K562 (cell line): Measurements from ENCODE around the gene GRIK2. TPM values are rescaled to one million over a fixed set of nuclear protein-coding genes. Genes with fewer than 3 reads are reported as not detected.

Source experiments
- ATAC-seq: fragments of 200-7000 bp; cut with Tn5 transposase; 3 replicates; pipeline ENCODE4 v1.9.1; 2020; ENCODE audit warnings: moderate library complexity
- BruUV-seq: library from RNA; stranded (reverse); fragments of 400-500 nt; replicated peaks from 2 replicates; lab custom pipeline; 2021; lab: Mats Ljungman, UMichigan
- CTCF ChIA-PET: fragments of 300-600 bp; formaldehyde crosslinking; extraction: SDS; loops from one replicate; lab custom pipeline; 2021; ENCODE audit warnings: low intra/inter-chr PET ratio; lab: Yijun Ruan, JAX
- POLR2A ChIA-PET: fragments of 300-600, 350-650 bp; sonication (Branson Sonifier 250); formaldehyde crosslinking; extraction: SDS; loops from one replicate; lab custom pipeline; 2021; ENCODE audit warnings: antibody characterized with exemption, inconsistent platforms; lab: Yijun Ruan, JAX
- DNase-seq, 4 experiments: peaks; one replicate each; pipeline versions ENCODE4 v3.0.0 to v3.0.0-alpha.2; 2011 to 2018; ENCODE audit warnings: low spot score in 3 of 4, mixed read lengths in 3 of 4; ENCODE audit errors: extremely low read depth in 1 of 4
- FAIRE-seq: peaks from 2 replicates; lab custom pipeline; 2011; peaks lifted over from hg19 to GRCh38; lab: Jason Lieb, UNC
- H2AFZ ChIP-seq: 2 replicates; pipeline ENCODE4 v1.6.0; 2011; ENCODE audit warnings: low read depth, low read length, control low read depth, inconsistent platforms
- H3K27ac ChIP-seq: fragments of 200-600 bp; 3 replicates; pipeline ENCODE4 v1.8.0; 2011; ENCODE audit warnings: low read depth, mild to moderate bottlenecking, control low read depth, inconsistent platforms, low read length, moderate library complexity, mixed read lengths; ENCODE audit errors: extremely low read depth
- H3K27me3 ChIP-seq, 2 experiments: fragments of 300-600 bp in 1 of 2; 2 replicates in 1 of 2; 3 replicates in 1 of 2; pipeline versions ENCODE4 v1.6.0 to v1.8.0; 2011; ENCODE audit warnings: inconsistent platforms in 2 of 2, low read length in 2 of 2, mild to moderate bottlenecking in 1 of 2, mixed read lengths in 1 of 2, moderate library complexity in 1 of 2; ENCODE audit not compliant: control insufficient read depth in 2 of 2, insufficient read depth in 2 of 2
- H3K36me3 ChIP-seq: fragments of 300-600 bp; 3 replicates; pipeline ENCODE4 v1.8.0; 2011; ENCODE audit warnings: mild to moderate bottlenecking, low read length, inconsistent platforms; ENCODE audit not compliant: control insufficient read depth, insufficient read depth
- H3K4me1 ChIP-seq, 2 experiments: fragments of 200-600 bp in 1 of 2; replicated peaks in 1 of 2; 2 replicates in 1 of 2; 3 replicates in 1 of 2; pipeline versions ENCODE4 v1.5.1 to v1.8.0; 2011; ENCODE audit warnings: inconsistent platforms in 2 of 2, low read length in 2 of 2, mild to moderate bottlenecking in 1 of 2, mixed read lengths in 1 of 2, moderate library complexity in 1 of 2; ENCODE audit not compliant: control insufficient read depth in 2 of 2, insufficient read depth in 2 of 2
- H3K4me2 ChIP-seq: 2 replicates; pipeline ENCODE4 v1.6.1; 2011; ENCODE audit warnings: low read length, control low read depth, inconsistent platforms, mixed read lengths; ENCODE audit not compliant: insufficient read depth
- H3K4me3 ChIP-seq: fragments of 200-600 bp; sonication (generic), shearing (Covaris generic); 2 replicates; pipeline ENCODE4 v1.5.1; 2016; ENCODE audit warnings: control low read depth, inconsistent platforms
- H3K79me2 ChIP-seq: fragments of 200-600 bp; 3 replicates; pipeline ENCODE4 v1.8.0; 2011; ENCODE audit warnings: low read length, inconsistent platforms; ENCODE audit not compliant: control insufficient read depth, insufficient read depth
- H3K9ac ChIP-seq, 2 experiments: 2 replicates each; pipeline versions ENCODE4 v1.6.0 to v1.6.1; 2011; ENCODE audit warnings: low read depth in 2 of 2, low read length in 2 of 2, control low read depth in 1 of 2, inconsistent platforms in 1 of 2, mild to moderate bottlenecking in 1 of 2, mixed read lengths in 1 of 2; ENCODE audit not compliant: insufficient read depth in 1 of 2
- H3K9me1 ChIP-seq: one replicate; pipeline ENCODE4 v1.6.0; 2011; ENCODE audit warnings: inconsistent platforms, mild to moderate bottlenecking, low read length, moderate library complexity; ENCODE audit not compliant: control insufficient read depth, insufficient read depth
- H3K9me3 ChIP-seq: replicated peaks from 2 replicates; pipeline ENCODE4 v1.5.1; 2011; ENCODE audit warnings: low read depth, low read length, inconsistent platforms; ENCODE audit not compliant: control insufficient read depth, insufficient read depth
- H4K20me1 ChIP-seq: replicated peaks from 2 replicates; pipeline ENCODE4 v1.6.1; 2011; ENCODE audit warnings: low read length, inconsistent platforms, mixed read lengths; ENCODE audit not compliant: control insufficient read depth, insufficient read depth
- ATF6 ChIP-seq: sonication (generic); formaldehyde crosslinking; IDR thresholded peaks from 2 replicates; pipeline ENCODE4 v1.4.0; 2020; ENCODE audit warnings: mild to moderate bottlenecking, missing genetic modification reagents
- BACH1 ChIP-seq: fragments of 200-800 bp; sonication (Bioruptor generic); IDR thresholded peaks from 2 replicates; pipeline ENCODE4 v1.6.1; 2016; ENCODE audit warnings: missing genetic modification characterization, missing compliant biosample characterization
- CHCHD3 ChIP-seq: fragments of 250-450 bp; sonication (Bioruptor Pico); IDR thresholded peaks from 2 replicates; pipeline ENCODE4 v2.1.2; 2022; ENCODE audit warnings: mild to moderate bottlenecking
- E2F3 ChIP-seq: fragments of 250-450 bp; sonication (Bioruptor Pico); IDR thresholded peaks from 2 replicates; pipeline ENCODE4 v1.4.0; 2020; ENCODE audit warnings: mild to moderate bottlenecking
- FOXK2 ChIP-seq, 2 experiments: fragments of 450-650 bp; IDR thresholded peaks in 1 of 2; conservative IDR thresholded peaks in 1 of 2; 2 replicates each; pipeline ENCODE4 v1.6.1; 2016; ENCODE audit warnings: low read depth in 2 of 2, mild to moderate bottlenecking in 1 of 2
- NFIX ChIP-seq: fragments of 250-450 bp; sonication (Bioruptor Pico); IDR thresholded peaks from 2 replicates; pipeline ENCODE4 v1.4.0; 2020; ENCODE audit warnings: low read depth, mild to moderate bottlenecking, moderate library complexity
- PML ChIP-seq: IDR thresholded peaks from 2 replicates; pipeline ENCODE4 v1.6.1; 2012; ENCODE audit warnings: low read length, inconsistent platforms
- POLR2AphosphoS5 ChIP-seq: IDR thresholded peaks from 2 replicates; pipeline ENCODE4 v1.6.1; 2011; ENCODE audit warnings: mild to moderate bottlenecking, low read depth, low read length, moderate library complexity; ENCODE audit not compliant: control insufficient read depth, insufficient read depth
- POLR3G ChIP-seq: IDR thresholded peaks from 2 replicates; pipeline ENCODE4 v1.6.1; 2011; ENCODE audit not compliant: insufficient read length, insufficient replicate concordance; ENCODE audit errors: extremely low read depth
- PURB ChIP-seq: sonication (generic); formaldehyde crosslinking; IDR thresholded peaks from 2 replicates; pipeline ENCODE4 v1.9.0; 2021; ENCODE audit warnings: low read depth, mild to moderate bottlenecking, missing genetic modification reagents
- RNF219 ChIP-seq: fragments of 250-450 bp; sonication (Bioruptor Pico); IDR thresholded peaks from 2 replicates; pipeline ENCODE4 v1.5.0; 2022; ENCODE audit warnings: mild to moderate bottlenecking
- SMAD2 ChIP-seq: fragments of 150-350 bp; IDR thresholded peaks from 2 replicates; pipeline ENCODE4 v1.6.1; 2014; ENCODE audit warnings: low read depth, mild to moderate bottlenecking, low read length
- ZNF384 ChIP-seq: IDR thresholded peaks from 2 replicates; pipeline ENCODE4 v1.6.1; 2012; ENCODE audit warnings: low read depth, low read length, improper control_type of control experiment
- ZNF436 ChIP-seq: fragments of 250-450, 450-650 bp; sonication (Bioruptor Pico); formaldehyde crosslinking; IDR thresholded peaks from 2 replicates; pipeline ENCODE4 v1.7.0; 2020; ENCODE audit warnings: mild to moderate bottlenecking
- ZNF785 ChIP-seq: fragments of 250-450 bp; sonication (Bioruptor Pico); IDR thresholded peaks from 2 replicates; pipeline ENCODE4 v1.4.0; 2020; ENCODE audit warnings: mild to moderate bottlenecking
- ZSCAN32 ChIP-seq: fragments of 450-650 bp; formaldehyde crosslinking; IDR thresholded peaks from 2 replicates; pipeline ENCODE4 v1.4.0; 2020; ENCODE audit warnings: mild to moderate bottlenecking, moderate library complexity
- WGBS: fragments of 100-300 bp; shearing (Covaris generic); methylation state at CpG from one replicate; pipeline ENCODE4 v1.1.6; 2016; ENCODE audit warnings: low coverage, mixed read lengths; ENCODE audit not compliant: insufficient coverage; ENCODE audit errors: missing lambda C conversion rate; 5-methylcytosine and 5-hydroxymethylcytosine counted together
- in situ Hi-C: fragments of 300-500 bp; cut with MboI; formaldehyde crosslinking; loops from 4 replicates; pipeline ENCODE4 v1.15.0; 2018; ENCODE audit warnings: inconsistent platforms, mixed read lengths
- intact Hi-C: fragments of 100-400 bp; cut with micrococcal nuclease; formaldehyde crosslinking; loops from 2 replicates; pipeline ENCODE4 v1.14.2; 2022
- polyA plus RNA-seq, 8 experiments: library from polyadenylated mRNA; depleted of rRNA in 4 of 8; stranded (reverse) in 5 of 8; unstranded in 3 of 8; fragments of >200 nt; fragmentation: Nextera tagmentation in 2 of 8; fragmentation: Illumina TruSeq in 1 of 8; extraction: Ambion mirVana in 2 of 8; extraction: Trizol in 1 of 8; gene quantifications; 2 replicates each; pipeline versions ENCODE4 v1.2.1 to v1.2.3, GENCODE V29; 2011 to 2014; ENCODE audit warnings: inconsistent platforms in 1 of 8, missing spikeins in 1 of 8
- total RNA-seq, 7 experiments: library from RNA; depleted of rRNA in 6 of 7; stranded (reverse); fragments of >200 nt in 6 of 7; fragmentation: Illumina TruSeq in 2 of 7; extraction: Trizol in 2 of 7; gene quantifications; 2 replicates each; pipeline versions ENCODE4 v1.2.1 to v1.2.3, GENCODE V29; 2011 to 2021; ENCODE audit warnings: low replicate concordance in 1 of 7
- TF ChIP-seq, protein P1 (sequence below): fragments of 450-650 bp; formaldehyde crosslinking; conservative IDR thresholded peaks from 2 replicates; pipeline ENCODE4 v1.4.0; 2022; ENCODE audit warnings: mild to moderate bottlenecking, missing genetic modification characterization
- TF ChIP-seq, protein P2 (sequence below): fragments of 250-450 bp; sonication (Bioruptor Pico); IDR thresholded peaks from 2 replicates; pipeline ENCODE4 v1.4.0; 2020; ENCODE audit warnings: mild to moderate bottlenecking, moderate library complexity

GRIK2 gene
- total and polyA plus RNA-seq, 9 of the 15 experiments (the other 6 are each of a cell fraction or from before 2014, with no cell fraction given), result not detected

- Histone ChIP-seq H3K36me3 (no peaks in the 10 kb centered on the region), H2AFZ (no peak overlapping the region), H3K4me2 (no peak overlapping the region), H3K4me3 (no peak overlapping the region), H3K4me1 (no peaks in the 10 kb centered on the region), H4K20me1 (no peaks in the 10 kb centered on the region), H3K79me2 (no peaks in the 10 kb centered on the region), H3K27ac (no peak overlapping the region), H3K27me3 (no peaks in the 10 kb centered on the region), H3K9me1 (no peaks in the 10 kb centered on the region), H3K9me3 (no peaks in the 10 kb centered on the region), H3K9ac (no peak overlapping the region)
- intact Hi-C loops (no loop called here), in situ Hi-C loops (no loop called here)
- POLR2A ChIA-PET, result no interaction called here
- DNase-seq (no peak), FAIRE-seq (no peak), ATAC-seq (no peak)
- WGBS, result 0% methylated on average over 3 of the region's 3 CpGs
- no TSS peak for BruUV-seq
- CTCF ChIA-PET, result no interaction called here
- TF ChIP-seq NFIX (CRISPR knock-in tag) (no peak), RNF219 (CRISPR knock-in tag) (no peak), ZNF785 (CRISPR knock-in tag) (no peak), SMAD2 (no peak), PURB (no peak), ZNF436 (CRISPR knock-in tag) (no peak), ATF6 (CRISPR knock-in tag) (no peak), POLR2AphosphoS5 (no peak), ZNF384 (no peak), FOXK2 (conservative IDR thresholded peaks at IDR 0.05 in 1 of 2, IDR thresholded peaks at IDR 0.05 in 1 of 2; ENCODE audit: low read depth in 2 of 2) (no peak), POLR3G (no peak), PML (no peak), ZSCAN32 (CRISPR knock-in tag) (no peak), E2F3 (CRISPR knock-in tag) (no peak), BACH1 (tag) (no peak), CHCHD3 (CRISPR knock-in tag) (no peak)
- TF ChIP-seq, protein P1, sequence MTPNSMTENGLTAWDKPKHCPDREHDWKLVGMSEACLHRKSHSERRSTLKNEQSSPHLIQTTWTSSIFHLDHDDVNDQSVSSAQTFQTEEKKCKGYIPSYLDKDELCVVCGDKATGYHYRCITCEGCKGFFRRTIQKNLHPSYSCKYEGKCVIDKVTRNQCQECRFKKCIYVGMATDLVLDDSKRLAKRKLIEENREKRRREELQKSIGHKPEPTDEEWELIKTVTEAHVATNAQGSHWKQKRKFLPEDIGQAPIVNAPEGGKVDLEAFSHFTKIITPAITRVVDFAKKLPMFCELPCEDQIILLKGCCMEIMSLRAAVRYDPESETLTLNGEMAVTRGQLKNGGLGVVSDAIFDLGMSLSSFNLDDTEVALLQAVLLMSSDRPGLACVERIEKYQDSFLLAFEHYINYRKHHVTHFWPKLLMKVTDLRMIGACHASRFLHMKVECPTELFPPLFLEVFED (CRISPR knock-in tag), result no peak
- TF ChIP-seq, protein P2, sequence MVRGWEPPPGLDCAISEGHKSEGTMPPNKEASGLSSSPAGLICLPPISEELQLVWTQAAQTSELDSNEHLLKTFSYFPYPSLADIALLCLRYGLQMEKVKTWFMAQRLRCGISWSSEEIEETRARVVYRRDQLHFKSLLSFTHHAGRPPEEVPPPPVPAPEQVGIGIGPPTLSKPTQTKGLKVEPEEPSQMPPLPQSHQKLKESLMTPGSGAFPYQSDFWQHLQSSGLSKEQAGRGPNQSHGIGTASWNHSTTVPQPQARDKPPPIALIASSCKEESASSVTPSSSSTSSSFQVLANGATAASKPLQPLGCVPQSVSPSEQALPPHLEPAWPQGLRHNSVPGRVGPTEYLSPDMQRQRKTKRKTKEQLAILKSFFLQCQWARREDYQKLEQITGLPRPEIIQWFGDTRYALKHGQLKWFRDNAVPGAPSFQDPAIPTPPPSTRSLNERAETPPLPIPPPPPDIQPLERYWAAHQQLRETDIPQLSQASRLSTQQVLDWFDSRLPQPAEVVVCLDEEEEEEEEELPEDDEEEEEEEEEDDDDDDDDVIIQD, result no peak
These were observed 307.1 kb downstream of the GRIK2 start for GRCh38 chr6:101700655-101701054.
